Endothelial cell of umbilical vein (primary cell): ENCODE results near the gene SLC20A1. TPM values are rescaled to one million over a fixed set of nuclear protein-coding genes. Genes with fewer than 3 reads are reported as not detected.

ENCODE experiments used
- BruUV-seq: library from RNA; stranded (reverse); fragments of 400-500 nt; replicated peaks from 2 replicates; lab custom pipeline; 2021; lab: Mats Ljungman, UMichigan
- CTCF ChIA-PET: fragments of 300-600, 350-600 bp; sonication (Branson Sonifier 250); formaldehyde crosslinking; loops from one replicate; lab custom pipeline; 2021; ENCODE audit warnings: antibody characterized with exemption, inconsistent platforms; lab: Charles Lee
- POLR2A ChIA-PET: fragments of 300-600, 350-600 bp; sonication (Branson Sonifier 250); formaldehyde crosslinking; loops from one replicate; lab custom pipeline; 2021; ENCODE audit warnings: antibody characterized with exemption, inconsistent platforms; lab: Charles Lee
- DNase-seq: peaks from one replicate; pipeline ENCODE4 v3.0.0-alpha.2; 2011; ENCODE audit warnings: low read depth, low spot score
- FAIRE-seq: peaks from 2 replicates; lab custom pipeline; 2011; peaks lifted over from hg19 to GRCh38; lab: Jason Lieb, UNC
- H2AFZ ChIP-seq: 2 replicates; pipeline ENCODE4 v1.6.0; 2012; ENCODE audit warnings: low read depth, low read length, control low read depth, inconsistent platforms
- H3K27ac ChIP-seq: 2 replicates; pipeline ENCODE4 v1.5.1; 2011; ENCODE audit warnings: low read depth, mild to moderate bottlenecking, control low read depth, low read length, moderate library complexity; ENCODE audit not compliant: insufficient read depth
- H3K27me3 ChIP-seq, 2 experiments: 2 replicates each; pipeline versions ENCODE4 v1.6.0 to v1.6.1; 2011; ENCODE audit warnings: low read length in 2 of 2, mixed read lengths in 1 of 2; ENCODE audit not compliant: control insufficient read depth in 2 of 2, insufficient read depth in 2 of 2
- H3K36me3 ChIP-seq, 2 experiments: 2 replicates in 1 of 2; 3 replicates in 1 of 2; pipeline ENCODE4 v1.5.1; 2011; ENCODE audit warnings: low read length in 2 of 2, mild to moderate bottlenecking in 1 of 2, moderate library complexity in 1 of 2; ENCODE audit not compliant: control insufficient read depth in 2 of 2, insufficient read depth in 2 of 2; ENCODE audit errors: extremely low read depth in 1 of 2
- H3K4me1 ChIP-seq: 3 replicates; pipeline ENCODE4 v1.5.1; 2011; ENCODE audit warnings: mild to moderate bottlenecking, low read length; ENCODE audit not compliant: control insufficient read depth, insufficient read depth; ENCODE audit errors: extremely low read depth
- H3K4me2 ChIP-seq: 2 replicates; pipeline ENCODE4 v1.6.1; 2011; ENCODE audit warnings: low read length, control low read depth, mixed read lengths; ENCODE audit not compliant: insufficient read depth
- H3K4me3 ChIP-seq, 3 experiments: fragments of 200-600 bp in 1 of 3; sonication (generic), shearing (Covaris generic) in 1 of 3; replicated peaks in 1 of 3; 2 replicates each; pipeline ENCODE4 v1.5.1; 2011 to 2016; ENCODE audit warnings: control low read depth in 3 of 3, low read length in 3 of 3, mild to moderate bottlenecking in 2 of 3, inconsistent platforms in 1 of 3, low read depth in 1 of 3, moderate library complexity in 1 of 3; ENCODE audit not compliant: insufficient read depth in 1 of 3
- H3K79me2 ChIP-seq: 2 replicates; pipeline ENCODE4 v1.6.0; 2012; ENCODE audit warnings: low read length, inconsistent platforms; ENCODE audit not compliant: control insufficient read depth, insufficient read depth
- H3K9ac ChIP-seq: replicated peaks from 2 replicates; pipeline ENCODE3; 2011; ENCODE audit warnings: low read length, control low read depth; ENCODE audit not compliant: insufficient read depth; ENCODE audit errors: extremely low read depth
- H3K9me1 ChIP-seq: replicated peaks from 3 replicates; pipeline ENCODE4 v1.6.0; 2011; ENCODE audit warnings: mild to moderate bottlenecking, low read length; ENCODE audit not compliant: control insufficient read depth, insufficient read depth; ENCODE audit errors: extremely low read depth
- H3K9me3 ChIP-seq: replicated peaks from 2 replicates; pipeline ENCODE4 v1.5.1; 2012; ENCODE audit warnings: low read length, inconsistent platforms; ENCODE audit not compliant: control insufficient read depth, insufficient read depth
- H4K20me1 ChIP-seq: replicated peaks from 2 replicates; pipeline ENCODE3; 2011; ENCODE audit warnings: mild to moderate bottlenecking, low read length; ENCODE audit not compliant: control insufficient read depth, insufficient read depth; ENCODE audit errors: extremely low read depth
- EZH2 ChIP-seq: IDR thresholded peaks from 2 replicates; pipeline ENCODE4 v1.6.1; 2012; ENCODE audit warnings: borderline replicate concordance, low read depth, mild to moderate bottlenecking, moderate library complexity, low read length, inconsistent platforms; ENCODE audit not compliant: severe bottlenecking
- FOS ChIP-seq: IDR thresholded peaks from 2 replicates; pipeline ENCODE4 v1.6.1; 2011; ENCODE audit warnings: mild to moderate bottlenecking, low read length, moderate library complexity, borderline replicate concordance; ENCODE audit not compliant: insufficient read depth
- GATA2 ChIP-seq: IDR thresholded peaks from 2 replicates; pipeline ENCODE4 v1.7.0; 2011; ENCODE audit warnings: low read depth, mild to moderate bottlenecking, moderate library complexity, mixed read lengths, low read length; ENCODE audit not compliant: insufficient read length, insufficient read depth
- JUN ChIP-seq: IDR thresholded peaks from 2 replicates; pipeline ENCODE4 v1.6.1; 2011; ENCODE audit warnings: borderline replicate concordance, low read depth; ENCODE audit not compliant: insufficient read length, insufficient read depth
- MAX ChIP-seq: IDR thresholded peaks from 2 replicates; pipeline ENCODE4 v1.6.1; 2011; ENCODE audit not compliant: insufficient read depth, insufficient read length
- POLR2A ChIP-seq: IDR thresholded peaks from 2 replicates; pipeline ENCODE4 v1.6.1; 2012; ENCODE audit warnings: low read depth, mild to moderate bottlenecking, control low read depth, low read length
- POLR2AphosphoS5 ChIP-seq: IDR thresholded peaks from 2 replicates; pipeline ENCODE4 v1.6.1; 2012; ENCODE audit warnings: low read depth, mild to moderate bottlenecking, control low read depth, low read length, moderate library complexity; ENCODE audit not compliant: insufficient read depth
- dilution Hi-C: fragments of 300-500 bp; cut with MboI; formaldehyde crosslinking; loops from one replicate; pipeline ENCODE4 v1.15.0; 2019; ENCODE audit warnings: low sequenced_read_pairs; ENCODE audit not compliant: extremely low pct_ligation_motif_present
- intact Hi-C: fragments of 100-400 bp; cut with micrococcal nuclease; formaldehyde crosslinking; loops from one replicate; pipeline ENCODE4 v1.10.0; 2022
- polyA plus RNA-seq, 4 experiments: library from polyadenylated mRNA; depleted of rRNA in 3 of 4; stranded (reverse) in 3 of 4; unstranded in 1 of 4; fragments of >200 nt; gene quantifications; 2 replicates each; pipeline versions ENCODE4 v1.2.1 to v1.2.3, GENCODE V29; 2011 to 2012; ENCODE audit warnings: missing spikeins in 1 of 4
- total RNA-seq: library from RNA; stranded (reverse); gene quantifications from 2 replicates; pipeline ENCODE4 v1.2.3, GENCODE V29; 2021

Gene SLC20A1
- total and polyA plus RNA-seq, 2 donors (not counting 3 experiments of a cell fraction or from before 2014, with no cell fraction given): 52.7 to 149 TPM

GRCh38 chr2:112692495-112692911, 46.8 kb downstream of the SLC20A1 start:
- H4K20me1 ChIP-seq: no peaks in the 10 kb centered on the region
- ChIA-PET POLR2A (interaction anchor here (0.7 kb wide), 1 partner anchor 47 kb away, joined by 3 read pairs; no protein-coding TSS in a partner anchor), CTCF (interaction anchor here (0.7 to 5.3 kb wide), 10 partner anchors 14 to 94 kb away, joined by 3 to 73 read pairs (median 10); partner anchors contain the start of gene SLC20A1)
- H3K27me3 ChIP-seq: no peaks in the 10 kb centered on the region
- no peaks in the 10 kb centered on the region for H3K9me1 ChIP-seq
- no peak overlapping the region for H3K4me2 ChIP-seq
- peak overlapping the region; percentile 20 for H3K9ac ChIP-seq
- DNase-seq (peak; percentile 73), FAIRE-seq (peak; percentile 99)
- H3K4me3 ChIP-seq: no peak overlapping the region
- BruUV-seq: no TSS peak
- dilution Hi-C loops: no loop called here
- TF ChIP-seq EZH2: no peak
- TF ChIP-seq MAX: no peak
- peak; percentile 63 for TF ChIP-seq POLR2AphosphoS5
- no peak for TF ChIP-seq POLR2A
- TF ChIP-seq JUN: peak; percentile 77
- TF ChIP-seq FOS: peak; percentile 88
- no peak for TF ChIP-seq GATA2
- H3K79me2 ChIP-seq: no peaks in the 10 kb centered on the region
- peak overlapping the region; percentile 35 for H2AFZ ChIP-seq
- peak overlapping the region; percentile 72 for H3K27ac ChIP-seq
- H3K36me3 ChIP-seq: no peaks in the 10 kb centered on the region
- H3K4me1 ChIP-seq: peaks cover 41% of the 10 kb centered on the region
- no peaks in the 10 kb centered on the region for H3K9me3 ChIP-seq
- intact Hi-C loops: loop anchor here (1.0 to 5.0 kb wide), 2 partner anchors 108 to 120 kb away; partner anchors contain the start of gene CHCHD5
